Left ventricle myocardium inferior (tissue), 1 donor: ENCODE measurements around the gene LAMB3. TPM values are rescaled to one million over a fixed set of nuclear protein-coding genes. Genes with fewer than 3 reads are reported as not detected.

Source experiments
- DNase-seq: peaks from one replicate; pipeline ENCODE4 v3.0.0-alpha.2; 2020
- H3K27ac ChIP-seq: fragments of 200-600 bp; replicated peaks from 2 replicates; pipeline ENCODE4 v1.8.0; 2021
- H3K27me3 ChIP-seq: fragments of 200-600 bp; 2 replicates; pipeline ENCODE4 v1.8.0; 2021; ENCODE audit warnings: low read depth
- H3K36me3 ChIP-seq: fragments of 200-600 bp; 2 replicates; pipeline ENCODE4 v1.8.0; 2021
- H3K4me1 ChIP-seq: fragments of 200-600 bp; 2 replicates; pipeline ENCODE4 v1.8.0; 2021
- H3K4me3 ChIP-seq: fragments of 200-600 bp; 2 replicates; pipeline ENCODE4 v1.8.0; 2021; ENCODE audit warnings: mild to moderate bottlenecking, moderate library complexity
- H3K9me3 ChIP-seq: fragments of 200-600 bp; replicated peaks from 2 replicates; pipeline ENCODE4 v1.8.0; 2021
- intact Hi-C: fragments of 100-400 bp; cut with micrococcal nuclease; formaldehyde crosslinking; loops from one replicate; pipeline ENCODE4 v1.11.0; 2022
- total RNA-seq: library from RNA; stranded (reverse); fragmentation: NEBNext Ultra II Directional; extraction: Animal tissue kit (Norgen Biotek cat#: 25700); gene quantifications from one replicate; pipeline ENCODE4 v1.2.1, GENCODE V29; 2021
- TF ChIP-seq, protein P1 (sequence below): fragments of 200-600 bp; IDR thresholded peaks from 2 replicates; pipeline ENCODE4 v1.8.0; 2021; ENCODE audit warnings: antibody characterized with exemption, mild to moderate bottlenecking, borderline replicate concordance
- donor health status: DM: no; HTN: yes; CAD: no; lungs with severe emphysema.

Gene LAMB3
- total RNA-seq, 1 donor from 2014 or later, result 6.5 TPM

DNA sequence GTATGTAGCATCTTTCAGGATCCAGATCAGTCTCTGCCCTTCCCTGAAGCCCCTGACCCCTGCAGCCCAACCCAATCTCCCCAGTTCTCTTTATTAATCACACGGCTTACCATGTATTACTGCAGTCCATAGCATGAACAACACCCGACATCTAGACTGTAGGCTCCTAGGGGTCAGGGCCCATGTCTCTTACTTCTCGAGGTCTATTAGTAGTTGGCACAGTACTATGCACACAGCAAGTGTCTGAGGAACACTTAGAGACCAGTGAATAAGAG is 41.7 kb downstream of the LAMB3 start:
- no peaks in the 10 kb centered on the region for H3K9me3 ChIP-seq
- H3K4me1 ChIP-seq, result peaks cover 7% of the 10 kb centered on the region
- intact Hi-C loops, result no loop called here
- no peak overlapping the region for H3K4me3 ChIP-seq
- no peak overlapping the region for H3K27ac ChIP-seq
- DNase-seq, result no peak
- no peaks in the 10 kb centered on the region for H3K27me3 ChIP-seq
- TF ChIP-seq, protein P1, sequence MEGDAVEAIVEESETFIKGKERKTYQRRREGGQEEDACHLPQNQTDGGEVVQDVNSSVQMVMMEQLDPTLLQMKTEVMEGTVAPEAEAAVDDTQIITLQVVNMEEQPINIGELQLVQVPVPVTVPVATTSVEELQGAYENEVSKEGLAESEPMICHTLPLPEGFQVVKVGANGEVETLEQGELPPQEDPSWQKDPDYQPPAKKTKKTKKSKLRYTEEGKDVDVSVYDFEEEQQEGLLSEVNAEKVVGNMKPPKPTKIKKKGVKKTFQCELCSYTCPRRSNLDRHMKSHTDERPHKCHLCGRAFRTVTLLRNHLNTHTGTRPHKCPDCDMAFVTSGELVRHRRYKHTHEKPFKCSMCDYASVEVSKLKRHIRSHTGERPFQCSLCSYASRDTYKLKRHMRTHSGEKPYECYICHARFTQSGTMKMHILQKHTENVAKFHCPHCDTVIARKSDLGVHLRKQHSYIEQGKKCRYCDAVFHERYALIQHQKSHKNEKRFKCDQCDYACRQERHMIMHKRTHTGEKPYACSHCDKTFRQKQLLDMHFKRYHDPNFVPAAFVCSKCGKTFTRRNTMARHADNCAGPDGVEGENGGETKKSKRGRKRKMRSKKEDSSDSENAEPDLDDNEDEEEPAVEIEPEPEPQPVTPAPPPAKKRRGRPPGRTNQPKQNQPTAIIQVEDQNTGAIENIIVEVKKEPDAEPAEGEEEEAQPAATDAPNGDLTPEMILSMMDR, result no peak
- no peaks in the 10 kb centered on the region for H3K36me3 ChIP-seq

GRCh38 chr1:209609791-209610630 is 42.2 kb downstream of the LAMB3 start:
- Histone ChIP-seq H3K9me3 (no peaks in the 10 kb centered on the region), H3K27me3 (no peaks in the 10 kb centered on the region), H3K4me1 (peaks cover 7% of the 10 kb centered on the region), H3K4me3 (no peak overlapping the region), H3K27ac (no peak overlapping the region), H3K36me3 (no peaks in the 10 kb centered on the region)
- TF ChIP-seq, protein P1, result no peak
- intact Hi-C loops, result no loop called here
- no peak for DNase-seq

DNA sequence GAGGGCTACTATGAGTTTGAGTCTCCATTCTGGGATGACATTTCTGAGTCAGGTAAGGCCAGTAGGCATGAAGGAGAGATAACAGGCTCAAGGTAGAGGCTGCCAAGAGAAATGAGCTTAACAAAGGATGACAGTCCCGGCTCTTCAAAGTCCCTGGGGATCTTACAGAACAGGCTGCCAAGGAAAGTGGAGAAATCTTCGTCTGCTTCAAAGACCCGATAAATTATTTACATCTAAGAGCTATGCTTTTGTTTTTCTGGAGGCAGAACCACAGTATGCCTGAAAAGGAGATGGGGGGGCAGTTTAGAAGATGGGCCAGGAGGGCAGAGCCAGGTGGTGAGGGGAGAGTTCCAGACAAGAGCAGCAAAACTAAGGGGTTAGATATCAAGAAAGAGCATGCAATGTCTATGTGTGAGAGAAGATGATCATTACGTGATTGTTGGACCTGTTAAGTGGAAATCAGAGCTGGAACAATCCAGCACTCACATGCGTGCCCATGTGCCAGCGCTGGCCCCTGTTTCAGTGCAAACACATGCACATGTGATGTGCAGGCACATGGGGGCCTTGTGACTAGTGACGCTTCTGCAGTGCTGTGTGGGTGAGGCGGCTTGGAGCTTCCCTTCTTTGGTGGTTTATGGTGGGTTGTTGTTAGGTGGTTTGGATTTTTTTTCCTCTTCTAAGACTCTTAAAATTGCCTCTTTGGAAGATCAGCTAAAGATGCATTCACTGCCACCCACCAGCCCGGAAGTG is 43.0 kb downstream of the LAMB3 start:
- Histone ChIP-seq H3K4me3 (no peak overlapping the region), H3K27ac (no peak overlapping the region), H3K36me3 (no peaks in the 10 kb centered on the region), H3K27me3 (no peaks in the 10 kb centered on the region), H3K4me1 (peaks cover 7% of the 10 kb centered on the region), H3K9me3 (no peaks in the 10 kb centered on the region)
- DNase-seq, result no peak
- TF ChIP-seq, protein P1, result no peak
- intact Hi-C loops, result no loop called here

GRCh38 chr1:209607795-209608178 is 44.4 kb downstream of the LAMB3 start:
- no peak overlapping the region for H3K4me3 ChIP-seq
- no peak for DNase-seq
- peaks cover 7% of the 10 kb centered on the region for H3K4me1 ChIP-seq
- no peaks in the 10 kb centered on the region for H3K27me3 ChIP-seq
- TF ChIP-seq, protein P1, result no peak
- H3K36me3 ChIP-seq, result no peaks in the 10 kb centered on the region
- intact Hi-C loops, result no loop called here
- no peak overlapping the region for H3K27ac ChIP-seq
- H3K9me3 ChIP-seq, result no peaks in the 10 kb centered on the region

DNA sequence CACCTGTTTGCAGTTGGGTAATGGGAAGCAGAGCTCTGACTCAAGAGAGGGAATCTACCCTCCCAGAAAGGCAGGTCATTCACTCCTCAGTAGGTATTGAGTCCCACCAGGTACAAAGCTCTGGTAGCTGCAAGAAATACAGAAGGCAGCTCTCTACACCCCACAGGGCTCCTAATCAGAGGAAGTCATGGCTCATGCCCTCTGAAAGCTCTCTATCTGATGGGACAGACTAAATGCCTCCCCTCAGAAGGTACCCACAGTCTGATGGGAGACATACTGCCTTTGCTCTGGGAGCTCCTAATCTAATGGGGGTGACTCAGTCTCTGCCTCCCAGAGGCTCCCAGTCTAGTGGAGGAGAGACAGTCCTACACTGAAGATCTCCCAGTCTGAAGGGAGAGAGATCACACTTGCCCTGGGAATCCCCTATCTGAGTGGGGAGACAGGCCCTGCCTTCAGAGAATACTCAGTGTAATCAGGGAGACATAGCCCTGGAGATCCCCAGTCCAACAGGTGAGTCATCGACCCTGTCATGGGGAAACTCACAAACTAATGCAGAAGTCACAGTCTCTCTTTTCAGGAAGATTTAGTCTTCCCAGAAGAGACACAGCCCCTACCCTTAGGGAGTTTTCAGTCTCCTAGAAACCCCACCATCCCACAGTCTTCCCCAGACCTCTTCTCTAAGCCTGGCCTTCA is 45.0 kb downstream of the LAMB3 start:
- Histone ChIP-seq H3K27ac (no peak overlapping the region), H3K4me1 (peaks cover 7% of the 10 kb centered on the region), H3K4me3 (no peak overlapping the region), H3K27me3 (no peaks in the 10 kb centered on the region), H3K36me3 (no peaks in the 10 kb centered on the region), H3K9me3 (no peaks in the 10 kb centered on the region)
- DNase-seq, result no peak
- TF ChIP-seq, protein P1, result no peak
- intact Hi-C loops, result no loop called here
